Measurements from ENCODE around the gene RNF217.

GRCh38 chr6:125100074-125100652, 137.9 kb downstream of the RNF217 start:
- TF ChIP-seq, protein P1, sequence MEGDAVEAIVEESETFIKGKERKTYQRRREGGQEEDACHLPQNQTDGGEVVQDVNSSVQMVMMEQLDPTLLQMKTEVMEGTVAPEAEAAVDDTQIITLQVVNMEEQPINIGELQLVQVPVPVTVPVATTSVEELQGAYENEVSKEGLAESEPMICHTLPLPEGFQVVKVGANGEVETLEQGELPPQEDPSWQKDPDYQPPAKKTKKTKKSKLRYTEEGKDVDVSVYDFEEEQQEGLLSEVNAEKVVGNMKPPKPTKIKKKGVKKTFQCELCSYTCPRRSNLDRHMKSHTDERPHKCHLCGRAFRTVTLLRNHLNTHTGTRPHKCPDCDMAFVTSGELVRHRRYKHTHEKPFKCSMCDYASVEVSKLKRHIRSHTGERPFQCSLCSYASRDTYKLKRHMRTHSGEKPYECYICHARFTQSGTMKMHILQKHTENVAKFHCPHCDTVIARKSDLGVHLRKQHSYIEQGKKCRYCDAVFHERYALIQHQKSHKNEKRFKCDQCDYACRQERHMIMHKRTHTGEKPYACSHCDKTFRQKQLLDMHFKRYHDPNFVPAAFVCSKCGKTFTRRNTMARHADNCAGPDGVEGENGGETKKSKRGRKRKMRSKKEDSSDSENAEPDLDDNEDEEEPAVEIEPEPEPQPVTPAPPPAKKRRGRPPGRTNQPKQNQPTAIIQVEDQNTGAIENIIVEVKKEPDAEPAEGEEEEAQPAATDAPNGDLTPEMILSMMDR (IDR thresholded peaks at IDR 0.05) = no peak
- TF ChIP-seq POLR2A (IDR thresholded peaks at IDR 0.05) = no peak
- no peak for TF ChIP-seq EP300 (IDR thresholded peaks at IDR 0.05)
